ENCODE measurements around the gene BRAP. TPM values are rescaled to one million over a fixed set of nuclear protein-coding genes. Genes with fewer than 3 reads are reported as not detected.
A peak's percentile ranks its signal among the peaks of the same experiment; 100 is the strongest.
"Not testable (repeated sequence)": the region's sequence is repeated elsewhere in the genome, so short reads cannot be mapped to it uniquely, and the experiment has no call there.

The BRAP gene
- total and polyA plus RNA-seq, 2 donors (not counting 1 experiment from before 2014, with no cell fraction given), result 19.0 to 21.4 TPM

GRCh38 chr12:111596985-111597830 is 88.5 kb downstream of the BRAP start:
- Histone ChIP-seq H3K9me3 (ENCODE audit: control insufficient read depth, insufficient read depth, low read depth, low read length) (no peaks in the 10 kb centered on the region), H3K27ac (ENCODE audit: insufficient read depth, low read length) (peak overlapping the region; percentile 96), H3K4me1 (ENCODE audit: control insufficient read depth, extremely low read depth, insufficient read depth, low read length) (peaks cover 3% of the 10 kb centered on the region), H3K9ac (ENCODE audit: insufficient read depth, low read length) (peak overlapping the region; percentile 98), H3K79me2 (ENCODE audit: control insufficient read depth, insufficient read depth, low read length) (peaks cover 67% of the 10 kb centered on the region), H3K4me3 (replicated peaks in 1 of 4; ENCODE audit: control extremely low read depth in 1 of 4, insufficient read depth in 1 of 4, low read depth in 3 of 4, low read length in 4 of 4) (peak overlapping the region; percentile 82 to 98 (median 94)), H3K4me2 (ENCODE audit: extremely low read depth, insufficient read depth, low read length) (peak overlapping the region; percentile 96), H4K20me1 (ENCODE audit: control insufficient read depth, extremely low read depth, insufficient read depth, low read length) (peaks cover 6% of the 10 kb centered on the region), H3K27me3 (ENCODE audit: control insufficient read depth, insufficient read depth, low read length) (no peaks in the 10 kb centered on the region), H2AFZ (ENCODE audit: low read length) (no peak overlapping the region), H3K36me3 (ENCODE audit: control insufficient read depth, insufficient read depth, low read length) (no peaks in the 10 kb centered on the region)
- TF ChIP-seq CTCF (conservative IDR thresholded peaks at IDR 0.05 in 1 of 2, IDR thresholded peaks at IDR 0.05 in 1 of 2; ENCODE audit: low read depth in 1 of 2, low read length in 2 of 2) (no peak), EZH2 (IDR thresholded peaks at IDR 0.05; ENCODE audit: low read length, missing control alignments) (no peak)
- peak; percentile 62 to 72 for DNase-seq (ENCODE audit: low read depth in 2 of 2)

GRCh38 chr12:111595341-111595835 is 90.4 kb downstream of the BRAP start:
- not testable (repeated sequence) for H3K4me1 ChIP-seq (ENCODE audit: control insufficient read depth, extremely low read depth, insufficient read depth, low read length); H2AFZ ChIP-seq (ENCODE audit: low read length); H3K9ac ChIP-seq (ENCODE audit: insufficient read depth, low read length); H4K20me1 ChIP-seq (ENCODE audit: control insufficient read depth, extremely low read depth, insufficient read depth, low read length); H3K9me3 ChIP-seq (ENCODE audit: control insufficient read depth, insufficient read depth, low read depth, low read length); H3K27me3 ChIP-seq (ENCODE audit: control insufficient read depth, insufficient read depth, low read length); H3K36me3 ChIP-seq (ENCODE audit: control insufficient read depth, insufficient read depth, low read length); DNase-seq (ENCODE audit: low read depth in 2 of 2); H3K27ac ChIP-seq (ENCODE audit: insufficient read depth, low read length)
- Histone ChIP-seq H3K79me2 (ENCODE audit: control insufficient read depth, insufficient read depth, low read length) (peaks cover 85% of the 10 kb centered on the region), H3K4me3 (replicated peaks in 1 of 4; ENCODE audit: control extremely low read depth in 1 of 4, insufficient read depth in 1 of 4, low read depth in 3 of 4, low read length in 4 of 4) (peak overlapping the region in 1 of 4 experiments; percentile 95), H3K4me2 (ENCODE audit: extremely low read depth, insufficient read depth, low read length) (peak overlapping the region; percentile 62)

Other genes with a start within 250 kb of the BRAP start
- 21.1 and 31.2 TPM in 2 replicates for gene ATXN2, start 86.6 kb downstream of the BRAP start, total RNA-seq
- 25.9 and 33.6 TPM in 2 replicates for gene ATXN2, start 86.6 kb downstream of the BRAP start, polyA plus RNA-seq
- gene ACAD10, start 97 bp upstream of the BRAP start, total RNA-seq, result 16.2 and 19.8 TPM in 2 replicates
- 10.1 and 11.2 TPM in 2 replicates for gene ACAD10, start 97 bp upstream of the BRAP start, polyA plus RNA-seq
- 43.4 and 53.7 TPM in 2 replicates for gene ALDH2, start 81.0 kb upstream of the BRAP start, total RNA-seq
- gene ALDH2, start 81.0 kb upstream of the BRAP start, polyA plus RNA-seq, result 27.2 and 27.7 TPM in 2 replicates
- 19.5 and 26.8 TPM in 2 replicates for gene MAPKAPK5, start 156.3 kb upstream of the BRAP start, total RNA-seq
- gene MAPKAPK5, start 156.3 kb upstream of the BRAP start, polyA plus RNA-seq, result 34.6 and 36.9 TPM in 2 replicates

Measured in fibroblast of lung (primary cell).